IMR-90 (cell line): Measurements from ENCODE around the gene NTM. TPM values are rescaled to one million over a fixed set of nuclear protein-coding genes. Genes with fewer than 3 reads are reported as not detected.

Experiments
- ATAC-seq: fragments of 200-7000 bp; cut with Tn5 transposase; 2 replicates; pipeline ENCODE4 v1.9.1; 2020; ENCODE audit warnings: low read depth, mild to moderate bottlenecking, moderate library complexity
- BruUV-seq: library from RNA; stranded (reverse); fragments of 400-500 nt; replicated peaks from 2 replicates; lab custom pipeline; 2021; lab: Mats Ljungman, UMichigan
- CTCF ChIA-PET: fragments of 300-600 bp; formaldehyde crosslinking; extraction: SDS; loops from one replicate; lab custom pipeline; 2021; ENCODE audit warnings: antibody characterized with exemption; lab: Yijun Ruan, JAX
- POLR2A ChIA-PET: fragments of 300-600 bp; sonication (Branson Sonifier 250); formaldehyde crosslinking; loops from one replicate; lab custom pipeline; 2022; ENCODE audit warnings: antibody characterized with exemption; ENCODE audit not compliant: unreplicated experiment; lab: Charles Lee
- DNase-seq: peaks from one replicate; pipeline ENCODE4 v3.0.0; 2013
- H2AFZ ChIP-seq: replicated peaks from 2 replicates; pipeline ENCODE3; 2013; ENCODE audit warnings: low read length, mild to moderate bottlenecking; ENCODE audit not compliant: poor library complexity
- H2AK5ac ChIP-seq: 2 replicates; pipeline ENCODE4 v1.6.1; 2013; ENCODE audit warnings: low read depth, low read length, inconsistent platforms
- H2AK9ac ChIP-seq: replicated peaks from 2 replicates; pipeline ENCODE3; 2013; ENCODE audit warnings: mild to moderate bottlenecking, low read depth, low read length, moderate library complexity; ENCODE audit not compliant: poor library complexity
- H2BK120ac ChIP-seq: 2 replicates; pipeline ENCODE4 v1.6.1; 2013; ENCODE audit warnings: low read depth, low read length, inconsistent platforms
- H2BK15ac ChIP-seq: 3 replicates; pipeline ENCODE4 v1.6.1; 2013; ENCODE audit warnings: low read depth, low read length, inconsistent platforms
- H2BK20ac ChIP-seq: 2 replicates; pipeline ENCODE4 v1.6.1; 2013; ENCODE audit warnings: low read depth, mild to moderate bottlenecking, inconsistent platforms, low read length, moderate library complexity
- H2BK5ac ChIP-seq: 2 replicates; pipeline ENCODE4 v1.6.1; 2013; ENCODE audit warnings: mild to moderate bottlenecking, low read depth, low read length, inconsistent platforms; ENCODE audit not compliant: poor library complexity, severe bottlenecking
- H3K14ac ChIP-seq: replicated peaks from 2 replicates; pipeline ENCODE4 v1.6.1; 2013; ENCODE audit warnings: low read depth, low read length, inconsistent platforms
- H3K18ac ChIP-seq: 2 replicates; pipeline ENCODE4 v1.6.1; 2013; ENCODE audit warnings: low read depth, low read length, control low read depth
- H3K23ac ChIP-seq: 2 replicates; pipeline ENCODE4 v1.6.1; 2013; ENCODE audit warnings: low read depth, low read length, inconsistent platforms
- H3K27ac ChIP-seq: 2 replicates; pipeline ENCODE4 v1.5.1; 2013; ENCODE audit warnings: mild to moderate bottlenecking, control low read depth, low read length; ENCODE audit not compliant: insufficient read depth
- H3K27me3 ChIP-seq: 2 replicates; pipeline ENCODE4 v1.6.1; 2013; ENCODE audit warnings: low read length; ENCODE audit not compliant: control insufficient read depth, insufficient read depth
- H3K36me3 ChIP-seq: 2 replicates; pipeline ENCODE4 v1.6.1; 2013; ENCODE audit warnings: low read length, mixed read lengths; ENCODE audit not compliant: control insufficient read depth, insufficient read depth
- H3K4ac ChIP-seq: 2 replicates; pipeline ENCODE4 v1.6.1; 2013; ENCODE audit warnings: low read depth, low read length, inconsistent platforms
- H3K4me1 ChIP-seq: 2 replicates; pipeline ENCODE4 v1.6.1; 2013; ENCODE audit warnings: low read length, mixed read lengths; ENCODE audit not compliant: control insufficient read depth, insufficient read depth
- H3K4me2 ChIP-seq: 2 replicates; pipeline ENCODE4 v1.6.1; 2013; ENCODE audit warnings: low read depth, mild to moderate bottlenecking, control low read depth, low read length, moderate library complexity
- H3K4me3 ChIP-seq: 2 replicates; pipeline ENCODE4 v1.5.1; 2013; ENCODE audit warnings: low read depth, mild to moderate bottlenecking, control low read depth, low read length, moderate library complexity; ENCODE audit not compliant: insufficient read depth
- H3K56ac ChIP-seq: 2 replicates; pipeline ENCODE4 v1.6.1; 2013; ENCODE audit warnings: low read length, inconsistent platforms; ENCODE audit not compliant: insufficient read depth; ENCODE audit errors: extremely low read depth
- H3K79me1 ChIP-seq, 2 experiments: 2 replicates each; pipeline ENCODE4 v1.6.1; 2013; ENCODE audit warnings: low read length in 2 of 2, inconsistent platforms in 1 of 2, low read depth in 1 of 2
- H3K9ac ChIP-seq: 2 replicates; pipeline ENCODE4 v1.6.1; 2013; ENCODE audit warnings: low read depth, low read length, control low read depth
- H3K9me1 ChIP-seq: 2 replicates; pipeline ENCODE4 v1.6.1; 2013; ENCODE audit warnings: low read length, inconsistent platforms; ENCODE audit not compliant: insufficient read depth
- H3K9me3 ChIP-seq: 2 replicates; pipeline ENCODE4 v1.6.1; 2013; ENCODE audit warnings: low read length; ENCODE audit not compliant: control insufficient read depth, insufficient read depth
- H4K20me1 ChIP-seq: 2 replicates; pipeline ENCODE4 v1.6.1; 2013; ENCODE audit warnings: low read length, inconsistent platforms; ENCODE audit not compliant: insufficient read depth
- H4K5ac ChIP-seq: 2 replicates; pipeline ENCODE4 v1.6.1; 2013; ENCODE audit warnings: mild to moderate bottlenecking, low read depth, low read length, control low read depth
- H4K8ac ChIP-seq, 2 experiments: 2 replicates each; pipeline ENCODE4 v1.6.1; 2013; ENCODE audit warnings: low read depth in 2 of 2, low read length in 2 of 2, control low read depth in 1 of 2, inconsistent platforms in 1 of 2
- H4K91ac ChIP-seq: 2 replicates; pipeline ENCODE4 v1.6.1; 2013; ENCODE audit warnings: low read depth, low read length, inconsistent platforms; ENCODE audit not compliant: insufficient read depth
- CEBPB ChIP-seq: IDR thresholded peaks from 2 replicates; pipeline ENCODE4 v1.6.1; 2012; ENCODE audit warnings: low read depth, low read length, improper control_type of control experiment
- CTCF ChIP-seq: conservative IDR thresholded peaks from 2 replicates; pipeline ENCODE4 v1.5.1; 2012; ENCODE audit warnings: mild to moderate bottlenecking, low read depth, low read length, improper control_type of control experiment
- FOS ChIP-seq: fragments of 150-350 bp; IDR thresholded peaks from 2 replicates; pipeline ENCODE4 v1.6.1; 2016; ENCODE audit warnings: low read depth, low read length
- MAZ ChIP-seq: IDR thresholded peaks from 2 replicates; pipeline ENCODE4 v1.6.1; 2012; ENCODE audit warnings: low read depth, mild to moderate bottlenecking, low read length, improper control_type of control experiment, moderate library complexity, borderline replicate concordance
- MXI1 ChIP-seq: IDR thresholded peaks from 2 replicates; pipeline ENCODE4 v1.6.1; 2012; ENCODE audit warnings: low read depth, mild to moderate bottlenecking, low read length, moderate library complexity, borderline replicate concordance
- NFE2L2 ChIP-seq: fragments of 150-350 bp; IDR thresholded peaks from 2 replicates; pipeline ENCODE4 v1.6.1; 2016; ENCODE audit warnings: low read depth, mild to moderate bottlenecking, low read length
- POLR2A ChIP-seq: IDR thresholded peaks from 2 replicates; pipeline ENCODE4 v1.6.1; 2012; ENCODE audit warnings: mild to moderate bottlenecking, low read depth, low read length
- RAD21 ChIP-seq: IDR thresholded peaks from 2 replicates; pipeline ENCODE4 v1.6.1; 2012; ENCODE audit warnings: low read length, improper control_type of control experiment
- RCOR1 ChIP-seq: IDR thresholded peaks from 2 replicates; pipeline ENCODE4 v1.6.1; 2012; ENCODE audit warnings: mild to moderate bottlenecking, low read length, improper control_type of control experiment; ENCODE audit not compliant: insufficient replicate concordance
- RFX5 ChIP-seq: IDR thresholded peaks from 2 replicates; pipeline ENCODE4 v1.8.0; 2012; ENCODE audit warnings: low read depth, mild to moderate bottlenecking, low read length, moderate library complexity
- SMC3 ChIP-seq: fragments of 150-350 bp; IDR thresholded peaks from 2 replicates; pipeline ENCODE4 v1.6.1; 2016; ENCODE audit warnings: low read depth, mild to moderate bottlenecking, antibody characterized with exemption, low read length, moderate library complexity
- USF2 ChIP-seq: fragments of 150-350 bp; IDR thresholded peaks from 2 replicates; pipeline ENCODE4 v1.6.1; 2017; ENCODE audit warnings: mild to moderate bottlenecking, antibody characterized with exemption, low read length, low read depth
- WGBS, 2 experiments: methylation state at CpG; one replicate each; pipeline versions ENCODE4 v1.1.5 to v1.1.7; 2013; ENCODE audit warnings: missing lambda C conversion rate in 2 of 2; ENCODE audit not compliant: insufficient read length in 1 of 2; ENCODE audit errors: extremely low coverage in 2 of 2; 5-methylcytosine and 5-hydroxymethylcytosine counted together
- dilution Hi-C: fragments of 300-500 bp; cut with HindIII; formaldehyde crosslinking; loops from one replicate; pipeline ENCODE4 v1.14.3; 2018; ENCODE audit warnings: low sequenced_read_pairs; ENCODE audit not compliant: unreplicated experiment
- in situ Hi-C: fragments of 300-500 bp; cut with MboI; formaldehyde crosslinking; loops from 3 replicates; pipeline ENCODE4 v1.14.3; 2019; ENCODE audit warnings: low sequenced_read_pairs, inconsistent platforms, mixed read lengths
- intact Hi-C: fragments of 100-400 bp; cut with micrococcal nuclease; formaldehyde crosslinking; loops from 2 replicates; pipeline ENCODE4 v1.10.0; 2022
- polyA plus RNA-seq, 3 experiments: library from polyadenylated mRNA; depleted of rRNA; stranded (reverse); fragments of >200 nt; gene quantifications; 2 replicates each; pipeline ENCODE4 v1.2.3, GENCODE V29; 2012; ENCODE audit warnings: low replicate concordance in 1 of 3
- total RNA-seq: library from RNA; depleted of rRNA; stranded (reverse); fragments of >200 nt; gene quantifications from 2 replicates; pipeline ENCODE4 v1.2.3, GENCODE V29; 2012

NTM gene
- total and polyA plus RNA-seq, 2 of the 4 experiments (the other 2 are of a cell fraction): 19.5 to 25.5 TPM

DNA sequence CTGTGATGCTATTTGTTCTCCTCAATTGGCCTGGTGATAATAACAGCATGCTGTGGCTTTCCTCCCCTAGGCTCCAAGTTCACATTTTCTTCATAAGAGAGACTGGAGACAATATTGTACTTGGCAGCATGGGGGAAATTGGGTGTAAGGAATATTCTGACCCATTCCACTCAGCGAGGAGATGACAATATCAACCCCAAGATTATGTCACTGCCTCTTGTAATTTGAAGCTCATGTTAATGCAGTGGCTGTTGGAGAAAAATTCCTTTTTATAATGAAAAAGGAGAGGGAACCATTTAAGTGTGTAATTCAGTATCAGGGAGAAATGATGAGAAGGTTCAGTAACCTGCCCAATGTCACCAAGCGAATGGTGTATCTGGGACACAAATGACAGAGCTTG is 665.8 kb downstream of the NTM start:
- POLR2A ChIA-PET: no interaction called here
- in situ Hi-C loops: no loop called here

More for the DNA sequence above, 665.8 kb downstream of the NTM start:
- no peak overlapping the region for H3K56ac ChIP-seq
- H3K23ac ChIP-seq: 0 out of 2 replicates have a peak overlapping the region, but pooled peaks have one; percentile 71
- H3K9me3 ChIP-seq: no peaks in the 10 kb centered on the region
- peak overlapping the region; percentile 64; the same call in 1 of the 2 replicates for H3K18ac ChIP-seq
- no peak overlapping the region for H3K4me3 ChIP-seq
- peaks cover 25% of the 10 kb centered on the region for H3K9me1 ChIP-seq
- CTCF ChIA-PET: interaction anchor here (1.1 kb wide), 1 partner anchor 122 kb away, joined by 4 read pairs; no protein-coding TSS in a partner anchor
- DNase-seq: no peak
- no TSS peak for BruUV-seq
- dilution Hi-C loops: no loop called here
- WGBS, 2 experiments: no CpG with 5 or more reads among the region's 2 CpGs
- intact Hi-C loops: no loop called here
- peaks cover 25% of the 10 kb centered on the region for H3K4me1 ChIP-seq
- H2AK9ac ChIP-seq: no peak overlapping the region
- no peaks in the 10 kb centered on the region for H3K27me3 ChIP-seq
- H3K79me1 ChIP-seq: peaks cover 12 to 72% of the 10 kb centered on the region in 2 experiments
- TF ChIP-seq NFE2L2 (no peak), USF2 (no peak), POLR2A (no peak), RFX5 (no peak), CEBPB (no peak), RCOR1 (no peak), FOS (no peak), SMC3 (no peak), CTCF (no peak), MAZ (no peak), RAD21 (no peak), MXI1 (no peak)
- H2BK15ac ChIP-seq: peak overlapping the region; percentile 62; the same call in 2 of the 3 replicates
- H4K20me1 ChIP-seq: no peaks in the 10 kb centered on the region
- no peaks in the 10 kb centered on the region for H3K36me3 ChIP-seq
- peak overlapping the region; percentile 60 for H2BK120ac ChIP-seq
- peak overlapping the region; percentile 51; the same call in 1 of the 2 replicates for H2BK20ac ChIP-seq
- no peak overlapping the region for H2AFZ ChIP-seq
- H3K27ac ChIP-seq: no peak overlapping the region
- ATAC-seq: no peak
- peak overlapping the region; percentile 38; the same call in 1 of the 2 replicates for H4K5ac ChIP-seq
- peak overlapping the region; percentile 41; the same call in 1 of the 2 replicates for H3K4ac ChIP-seq
- peak overlapping the region in 1 of 2 experiments; percentile 6; a peak in 2 of 4 replicates for H4K8ac ChIP-seq
- no peak overlapping the region; the same call in 1 of the 2 replicates for H4K91ac ChIP-seq
- H3K4me2 ChIP-seq: no peak overlapping the region
- no peak overlapping the region for H3K9ac ChIP-seq
- no peak overlapping the region for H2BK5ac ChIP-seq
- H3K14ac ChIP-seq: no peak overlapping the region
- H2AK5ac ChIP-seq: peak overlapping the region; percentile 73; the same call in 1 of the 2 replicates
